K562 (cell line): ENCODE results near the gene SCNN1A. TPM values are rescaled to one million over a fixed set of nuclear protein-coding genes. Genes with fewer than 3 reads are reported as not detected.

Source experiments
- ATF7 ChIP-seq: fragments of 450-650 bp; IDR thresholded peaks from 2 replicates; pipeline ENCODE4 v1.7.1; 2014; ENCODE audit warnings: mild to moderate bottlenecking, moderate library complexity
- BACH1 ChIP-seq: fragments of 200-800 bp; sonication (Bioruptor generic); IDR thresholded peaks from 2 replicates; pipeline ENCODE4 v1.6.1; 2016; ENCODE audit warnings: missing genetic modification characterization, missing compliant biosample characterization
- CBX2 ChIP-seq: fragments of 200-600 bp; sonication (generic); IDR thresholded peaks from one replicate; pipeline ENCODE4 v1.6.1; 2012; ENCODE audit warnings: mild to moderate bottlenecking, low read length, inconsistent platforms; ENCODE audit not compliant: insufficient read depth, poor library complexity, severe bottlenecking
- CHD1 ChIP-seq: fragments of 200-600 bp; sonication (generic); IDR thresholded peaks from one replicate; pipeline ENCODE4 v1.6.1; 2012; ENCODE audit warnings: mild to moderate bottlenecking, moderate library complexity, low read length, inconsistent platforms
- CREBBP ChIP-seq: IDR thresholded peaks from one replicate; pipeline ENCODE4 v1.6.1; 2012; ENCODE audit warnings: low read depth, mild to moderate bottlenecking, control low read depth, inconsistent platforms, low read length
- DPF2 ChIP-seq: fragments of 450-650 bp; IDR thresholded peaks from 2 replicates; pipeline ENCODE4 v1.6.1; 2016
- EHMT2 ChIP-seq: fragments of 450-650 bp; IDR thresholded peaks from 2 replicates; pipeline ENCODE4 v1.6.1; 2018; ENCODE audit warnings: antibody characterized with exemption
- HMBOX1 ChIP-seq: sonication (generic); IDR thresholded peaks from 2 replicates; pipeline ENCODE4 v1.6.1; 2016
- ILF3 ChIP-seq: fragments of 450-650 bp; IDR thresholded peaks from 2 replicates; pipeline ENCODE4 v1.6.1; 2018; ENCODE audit warnings: antibody characterized with exemption, mild to moderate bottlenecking, moderate library complexity, borderline replicate concordance
- KDM2B ChIP-seq: fragments of 250-450 bp; sonication (Bioruptor Pico); IDR thresholded peaks from 2 replicates; pipeline ENCODE4 v1.8.0; 2021; ENCODE audit warnings: mild to moderate bottlenecking, moderate library complexity
- L3MBTL2 ChIP-seq: fragments of 450-650 bp; IDR thresholded peaks from 2 replicates; pipeline ENCODE4 v1.6.1; 2016; ENCODE audit warnings: mild to moderate bottlenecking, moderate library complexity
- MAZ ChIP-seq, 2 experiments: fragments of 450-650 bp in 1 of 2; sonication (generic) in 1 of 2; formaldehyde crosslinking; IDR thresholded peaks in 1 of 2; conservative IDR thresholded peaks in 1 of 2; 2 replicates each; pipeline versions ENCODE4 v1.4.0 to v1.5.0; 2020; ENCODE audit warnings: mild to moderate bottlenecking in 1 of 2, missing genetic modification reagents in 1 of 2
- NFE2 ChIP-seq: IDR thresholded peaks from 2 replicates; pipeline ENCODE4 v1.6.1; 2014; ENCODE audit warnings: antibody characterized with exemption, low read depth
- ZKSCAN8 ChIP-seq: fragments of 200-800 bp; sonication (Bioruptor generic); IDR thresholded peaks from 2 replicates; pipeline ENCODE4 v1.6.1; 2016; ENCODE audit warnings: missing genetic modification characterization, missing compliant biosample characterization
- ZNF316 ChIP-seq: fragments of 450-650 bp; IDR thresholded peaks from 2 replicates; pipeline ENCODE4 v1.6.1; 2016
- ZNF431 ChIP-seq: sonication (generic); formaldehyde crosslinking; IDR thresholded peaks from 2 replicates; pipeline ENCODE4 v1.8.0; 2022; ENCODE audit warnings: mild to moderate bottlenecking, missing genetic modification reagents
- ZNF512 ChIP-seq: IDR thresholded peaks from 2 replicates; pipeline ENCODE4 v1.6.1; 2016; ENCODE audit warnings: missing genetic modification characterization, missing compliant biosample characterization
- ZNF764 ChIP-seq: fragments of 250-450 bp; sonication (Bioruptor Pico); IDR thresholded peaks from 2 replicates; pipeline ENCODE4 v1.4.0; 2020; ENCODE audit warnings: low read depth, mild to moderate bottlenecking, moderate library complexity
- polyA plus RNA-seq, 8 experiments: library from polyadenylated mRNA; depleted of rRNA in 4 of 8; stranded (reverse) in 5 of 8; unstranded in 3 of 8; fragments of >200 nt; fragmentation: Nextera tagmentation in 2 of 8; fragmentation: Illumina TruSeq in 1 of 8; extraction: Ambion mirVana in 2 of 8; extraction: Trizol in 1 of 8; gene quantifications; 2 replicates each; pipeline versions ENCODE4 v1.2.1 to v1.2.3, GENCODE V29; 2011 to 2014; ENCODE audit warnings: inconsistent platforms in 1 of 8, missing spikeins in 1 of 8
- total RNA-seq, 7 experiments: library from RNA; depleted of rRNA in 6 of 7; stranded (reverse); fragments of >200 nt in 6 of 7; fragmentation: Illumina TruSeq in 2 of 7; extraction: Trizol in 2 of 7; gene quantifications; 2 replicates each; pipeline versions ENCODE4 v1.2.1 to v1.2.3, GENCODE V29; 2011 to 2021; ENCODE audit warnings: low replicate concordance in 1 of 7
- TF ChIP-seq, protein P1 (sequence below): sonication (generic); formaldehyde crosslinking; IDR thresholded peaks from 2 replicates; pipeline ENCODE4 v1.8.1; 2023; ENCODE audit warnings: missing genetic modification reagents, mild to moderate bottlenecking, borderline replicate concordance
- TF ChIP-seq, protein P2 (sequence below): fragments of 250-450 bp; sonication (Bioruptor Pico); IDR thresholded peaks from 2 replicates; pipeline ENCODE4 v1.8.0; 2022; ENCODE audit warnings: moderate library complexity, mild to moderate bottlenecking, inconsistent platforms

Gene SCNN1A
- total and polyA plus RNA-seq, 9 of the 15 experiments (the other 6 are each of a cell fraction or from before 2014, with no cell fraction given): 0.15 to 0.49 (median 0.32) TPM; not detected in 5

GRCh38 chr12:6345319-6346091 is 29.9 kb downstream of the SCNN1A start (continued):
- TF ChIP-seq, protein P1, sequence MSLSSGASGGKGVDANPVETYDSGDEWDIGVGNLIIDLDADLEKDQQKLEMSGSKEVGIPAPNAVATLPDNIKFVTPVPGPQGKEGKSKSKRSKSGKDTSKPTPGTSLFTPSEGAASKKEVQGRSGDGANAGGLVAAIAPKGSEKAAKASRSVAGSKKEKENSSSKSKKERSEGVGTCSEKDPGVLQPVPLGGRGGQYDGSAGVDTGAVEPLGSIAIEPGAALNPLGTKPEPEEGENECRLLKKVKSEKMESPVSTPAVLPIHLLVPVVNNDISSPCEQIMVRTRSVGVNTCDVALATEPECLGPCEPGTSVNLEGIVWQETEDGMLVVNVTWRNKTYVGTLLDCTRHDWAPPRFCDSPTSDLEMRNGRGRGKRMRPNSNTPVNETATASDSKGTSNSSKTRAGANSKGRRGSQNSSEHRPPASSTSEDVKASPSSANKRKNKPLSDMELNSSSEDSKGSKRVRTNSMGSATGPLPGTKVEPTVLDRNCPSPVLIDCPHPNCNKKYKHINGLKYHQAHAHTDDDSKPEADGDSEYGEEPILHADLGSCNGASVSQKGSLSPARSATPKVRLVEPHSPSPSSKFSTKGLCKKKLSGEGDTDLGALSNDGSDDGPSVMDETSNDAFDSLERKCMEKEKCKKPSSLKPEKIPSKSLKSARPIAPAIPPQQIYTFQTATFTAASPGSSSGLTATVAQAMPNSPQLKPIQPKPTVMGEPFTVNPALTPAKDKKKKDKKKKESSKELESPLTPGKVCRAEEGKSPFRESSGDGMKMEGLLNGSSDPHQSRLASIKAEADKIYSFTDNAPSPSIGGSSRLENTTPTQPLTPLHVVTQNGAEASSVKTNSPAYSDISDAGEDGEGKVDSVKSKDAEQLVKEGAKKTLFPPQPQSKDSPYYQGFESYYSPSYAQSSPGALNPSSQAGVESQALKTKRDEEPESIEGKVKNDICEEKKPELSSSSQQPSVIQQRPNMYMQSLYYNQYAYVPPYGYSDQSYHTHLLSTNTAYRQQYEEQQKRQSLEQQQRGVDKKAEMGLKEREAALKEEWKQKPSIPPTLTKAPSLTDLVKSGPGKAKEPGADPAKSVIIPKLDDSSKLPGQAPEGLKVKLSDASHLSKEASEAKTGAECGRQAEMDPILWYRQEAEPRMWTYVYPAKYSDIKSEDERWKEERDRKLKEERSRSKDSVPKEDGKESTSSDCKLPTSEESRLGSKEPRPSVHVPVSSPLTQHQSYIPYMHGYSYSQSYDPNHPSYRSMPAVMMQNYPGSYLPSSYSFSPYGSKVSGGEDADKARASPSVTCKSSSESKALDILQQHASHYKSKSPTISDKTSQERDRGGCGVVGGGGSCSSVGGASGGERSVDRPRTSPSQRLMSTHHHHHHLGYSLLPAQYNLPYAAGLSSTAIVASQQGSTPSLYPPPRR: no peak
- TF ChIP-seq L3MBTL2 (no peak), HMBOX1 (peak; percentile 82), ZNF764 (CRISPR knock-in tag) (no peak), BACH1 (tag) (0 out of 2 replicates have a peak, but pooled peaks have one; percentile 45), ATF7 (peak; percentile 82), ZNF512 (tag) (no peak), MAZ (CRISPR knock-in tag; conservative IDR thresholded peaks at IDR 0.05 in 1 of 2, IDR thresholded peaks at IDR 0.05 in 1 of 2) (peak in 1 of 2 experiments; percentile 61; a peak in 2 of 4 replicates), DPF2 (peak; percentile 97), KDM2B (CRISPR knock-in tag) (no peak), ZNF316 (no peak), EHMT2 (peak; percentile 64; the same call in 1 of the 2 replicates), CREBBP (no peak), ILF3 (no peak), ZKSCAN8 (CRISPR knock-in tag) (no peak), ZNF431 (CRISPR knock-in tag) (no peak), CHD1 (no peak), NFE2 (peak; percentile 30), CBX2 (no peak)
- TF ChIP-seq, protein P2, sequence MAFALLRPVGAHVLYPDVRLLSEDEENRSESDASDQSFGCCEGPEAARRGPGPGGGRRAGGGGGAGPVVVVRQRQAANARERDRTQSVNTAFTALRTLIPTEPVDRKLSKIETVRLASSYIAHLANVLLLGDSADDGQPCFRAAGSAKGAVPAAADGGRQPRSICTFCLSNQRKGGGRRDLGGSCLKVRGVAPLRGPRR: no peak
